HT-29 (cell line): ENCODE measurements around the gene CSTPP1. TPM values are rescaled to one million over a fixed set of nuclear protein-coding genes. Genes with fewer than 3 reads are reported as not detected.
"Not testable (repeated sequence)": the region's sequence is repeated elsewhere in the genome, so short reads cannot be mapped to it uniquely, and the experiment has no call there.

Source experiments
- DNase-seq: peaks from one replicate; pipeline ENCODE4 v3.0.0-alpha.2; 2015; ENCODE audit warnings: low spot score
- total RNA-seq: library from RNA; depleted of rRNA; stranded (reverse); fragments of >200 nt; shearing (Covaris generic); gene quantifications from 2 replicates; pipeline ENCODE4 v1.2.3, GENCODE V29; 2014

CSTPP1 gene
- total RNA-seq, 1 experiment from 2014 or later, result 61.6 TPM

- DNase-seq, result no peak
These were observed 107.6 kb downstream of the CSTPP1 start for GRCh38 chr11:47044119-47044518.

DNA sequence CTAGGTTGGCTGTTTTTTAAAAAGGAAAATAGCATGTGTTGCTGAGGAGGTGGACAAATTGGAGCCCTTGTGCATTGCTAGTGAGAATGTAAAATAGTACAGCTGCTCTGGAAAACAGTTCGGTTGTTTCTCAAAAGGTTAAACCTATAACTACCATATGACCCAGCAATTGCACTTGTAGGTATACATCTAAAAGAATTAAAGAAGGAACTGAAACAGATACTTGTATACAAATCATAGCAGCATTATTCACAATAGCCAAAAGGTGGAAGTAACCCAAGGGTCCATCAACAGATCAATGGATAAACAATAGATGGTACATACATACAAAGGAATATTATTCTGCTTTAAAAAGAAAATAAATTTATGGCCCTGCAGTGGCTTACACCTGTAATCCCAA is 111.4 kb downstream of the CSTPP1 start:
- DNase-seq, result no peak

GRCh38 chr11:47050284-47050683 is 113.7 kb downstream of the CSTPP1 start:
- no peak for DNase-seq

GRCh38 chr11:47051217-47051616 is 114.7 kb downstream of the CSTPP1 start:
- no peak for DNase-seq

GRCh38 chr11:47052165-47052564 is 115.6 kb downstream of the CSTPP1 start:
- no peak for DNase-seq

- DNase-seq, result no peak
These were observed 116.0 kb downstream of the CSTPP1 start for GRCh38 chr11:47052576-47052975.

- DNase-seq, result no peak
These were observed 119.0 kb downstream of the CSTPP1 start for GRCh38 chr11:47055534-47055933.

DNA sequence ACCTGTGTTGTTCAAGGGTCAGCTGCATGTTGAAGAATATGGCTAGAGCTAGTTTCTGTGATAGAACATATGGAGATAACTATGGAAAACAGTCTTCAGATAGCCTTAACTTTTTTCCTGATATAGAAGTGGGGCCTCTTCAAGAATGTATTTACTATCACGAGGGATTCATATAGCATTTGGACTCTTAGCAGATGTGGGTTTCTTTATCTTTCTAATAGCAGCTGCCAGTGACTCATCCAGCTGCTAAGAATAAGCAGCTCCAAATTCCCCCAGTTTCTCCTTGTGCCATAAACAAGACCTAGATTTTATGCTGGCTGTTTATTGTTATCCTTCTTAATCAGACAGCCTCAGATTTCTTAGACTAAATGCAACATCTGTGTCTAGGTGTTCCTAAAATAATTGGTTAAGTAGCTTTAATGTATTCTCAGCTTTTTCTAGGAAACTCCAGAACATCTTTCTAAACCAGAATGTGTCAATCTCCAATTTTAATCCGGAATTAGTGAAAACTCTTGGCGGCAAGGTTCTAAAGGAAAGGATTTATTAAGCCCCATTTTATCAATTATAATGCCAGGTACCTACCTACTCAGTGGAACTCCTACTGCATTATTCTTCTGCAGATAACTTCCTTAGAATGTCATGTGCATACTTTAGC is 119.8 kb downstream of the CSTPP1 start:
- no peak for DNase-seq

DNA sequence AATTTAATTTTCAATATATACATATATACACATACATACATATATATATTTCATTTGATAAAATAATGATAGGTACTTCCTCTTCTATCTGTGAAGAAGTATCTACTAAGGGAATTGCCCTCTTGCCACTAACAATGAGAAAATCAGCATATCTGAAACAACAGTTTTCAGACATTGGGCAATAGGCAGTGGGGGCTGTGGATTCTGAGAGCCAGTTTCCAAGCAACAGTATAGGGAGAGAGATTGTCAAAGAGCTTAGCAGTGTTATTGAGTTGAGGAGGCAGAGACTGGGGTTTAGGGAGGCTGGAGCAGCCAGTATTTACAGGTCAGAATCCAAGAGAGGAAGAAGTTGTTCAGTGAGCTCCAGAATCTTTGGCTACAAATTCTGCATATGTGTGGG is 120.8 kb downstream of the CSTPP1 start:
- no peak for DNase-seq

DNA sequence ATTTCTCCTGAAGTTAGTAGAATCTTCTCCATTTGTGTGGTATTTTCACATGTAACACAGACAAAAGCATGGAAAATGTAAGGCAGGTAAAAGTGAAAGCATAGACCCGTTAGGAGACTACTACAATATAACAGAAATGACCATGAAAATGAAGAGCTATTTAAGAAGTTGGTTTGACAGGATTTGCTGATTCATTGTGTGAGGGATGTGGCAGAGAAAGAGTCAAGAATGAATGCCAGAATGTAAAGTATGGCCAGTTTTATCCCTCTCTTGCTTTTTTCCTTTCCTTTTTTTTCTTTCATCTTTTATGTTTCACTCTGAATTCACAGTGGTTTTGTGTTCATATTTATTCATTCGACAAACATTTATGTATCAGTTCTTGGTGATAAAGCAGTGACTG is 124.2 kb downstream of the CSTPP1 start:
- no peak for DNase-seq

- no peak for DNase-seq
These were observed 125.0 kb downstream of the CSTPP1 start for GRCh38 chr11:47061429-47062178.

GRCh38 chr11:47062736-47063135 is 126.2 kb downstream of the CSTPP1 start:
- no peak for DNase-seq

GRCh38 chr11:47067401-47067800 is 130.8 kb downstream of the CSTPP1 start:
- no peak for DNase-seq

- no peak for DNase-seq
These were observed 134.2 kb downstream of the CSTPP1 start for GRCh38 chr11:47070769-47071168.

DNA sequence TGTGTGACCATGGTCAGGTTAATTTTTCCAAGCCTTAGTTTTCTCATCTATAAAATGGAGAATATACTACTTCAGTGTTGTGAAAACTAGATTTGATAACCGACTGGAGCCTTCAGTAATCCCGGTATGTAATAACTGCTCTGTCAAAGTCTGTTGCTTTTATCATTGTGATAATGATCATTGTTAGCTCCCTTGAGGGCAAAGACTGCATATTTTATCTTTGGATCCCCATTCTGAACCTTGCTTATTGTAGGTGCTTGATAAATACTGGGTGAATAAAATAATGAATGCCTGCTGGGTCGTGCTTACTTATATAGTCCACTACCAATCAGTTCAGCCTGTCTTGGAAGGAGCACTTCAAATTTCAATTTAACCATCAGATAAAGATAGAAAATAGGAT is 134.8 kb downstream of the CSTPP1 start:
- no peak for DNase-seq

DNA sequence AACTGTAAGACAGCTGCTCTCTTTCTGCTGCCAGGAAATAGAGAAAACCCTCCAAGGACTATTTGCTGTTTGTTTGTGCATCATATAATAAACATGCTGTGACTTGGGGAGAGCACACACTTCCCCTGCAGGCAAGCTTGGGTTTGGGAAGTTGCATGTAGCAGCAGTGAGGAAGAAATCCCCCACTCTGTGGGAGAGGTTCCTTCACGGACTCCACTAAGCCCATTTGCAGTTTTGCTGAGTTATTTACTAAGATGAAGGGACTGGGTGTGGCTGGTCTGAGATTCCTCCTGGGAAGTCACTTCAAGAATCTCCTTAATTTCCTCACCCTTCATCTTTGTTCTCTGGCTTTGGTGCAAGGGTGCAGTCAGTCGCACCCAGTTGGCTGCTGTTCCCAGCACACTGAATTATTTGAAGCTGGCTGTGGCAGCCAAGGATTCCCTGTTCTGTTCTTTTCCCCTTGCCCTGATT is 135.3 kb downstream of the CSTPP1 start:
- DNase-seq, result no peak

DNA sequence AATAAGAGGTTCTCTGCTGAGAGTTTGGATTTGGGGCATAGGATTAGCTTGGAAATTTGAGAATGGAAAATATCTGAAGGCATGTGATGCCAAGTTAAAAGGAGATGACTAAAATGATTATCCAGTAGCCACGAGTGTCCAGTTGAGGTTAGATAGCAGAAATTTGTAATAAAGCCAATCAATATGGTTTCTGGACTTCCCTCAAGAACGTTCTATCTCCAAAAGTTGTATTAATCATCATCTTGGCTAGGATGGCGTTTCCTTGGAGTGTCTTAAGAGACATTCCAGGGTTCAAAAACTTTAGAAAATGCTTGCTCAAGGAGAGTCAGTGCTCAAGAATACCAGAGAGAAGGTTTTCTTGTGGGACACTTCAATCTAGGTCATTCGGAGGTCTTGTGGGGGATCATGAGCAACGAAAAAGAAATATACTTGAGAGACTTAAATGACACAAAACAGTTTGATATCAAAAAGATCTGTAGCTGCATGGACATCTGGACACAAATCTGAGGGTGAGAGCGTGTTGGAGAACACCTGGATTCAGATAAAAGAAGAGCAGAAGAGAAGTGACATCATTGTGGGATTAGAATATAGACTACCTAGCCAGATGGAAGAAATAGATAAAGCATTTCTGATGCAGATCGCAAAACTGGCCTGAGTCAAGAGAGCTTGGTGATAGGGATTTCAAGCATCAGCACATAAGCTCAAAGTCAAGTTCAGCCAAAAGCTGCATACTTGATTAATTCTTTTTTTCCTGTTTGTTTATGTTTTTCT is 142.4 kb downstream of the CSTPP1 start:
- no peak for DNase-seq

- DNase-seq, result not testable (repeated sequence)
These were observed 144.2 kb downstream of the CSTPP1 start for GRCh38 chr11:47080775-47081174.

DNA sequence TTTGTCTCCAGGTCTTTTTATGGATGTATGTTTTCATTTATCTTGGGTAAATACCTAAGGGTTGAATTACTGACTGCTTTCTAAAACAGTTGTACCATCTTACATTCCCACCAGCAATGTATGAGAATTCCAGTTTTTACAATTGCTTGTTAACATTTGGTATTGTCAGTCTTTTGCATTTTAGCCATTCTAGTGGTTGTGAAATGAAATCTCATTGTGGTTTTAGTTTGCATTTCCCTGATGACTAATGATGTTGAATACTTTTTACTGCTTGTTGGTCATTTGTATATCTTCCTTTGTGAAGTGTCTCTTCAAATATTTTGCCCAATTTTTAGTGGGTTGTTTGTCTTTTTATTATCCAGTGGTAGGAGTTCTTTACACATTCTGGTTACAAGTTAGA is 147.4 kb downstream of the CSTPP1 start:
- no peak for DNase-seq

DNA sequence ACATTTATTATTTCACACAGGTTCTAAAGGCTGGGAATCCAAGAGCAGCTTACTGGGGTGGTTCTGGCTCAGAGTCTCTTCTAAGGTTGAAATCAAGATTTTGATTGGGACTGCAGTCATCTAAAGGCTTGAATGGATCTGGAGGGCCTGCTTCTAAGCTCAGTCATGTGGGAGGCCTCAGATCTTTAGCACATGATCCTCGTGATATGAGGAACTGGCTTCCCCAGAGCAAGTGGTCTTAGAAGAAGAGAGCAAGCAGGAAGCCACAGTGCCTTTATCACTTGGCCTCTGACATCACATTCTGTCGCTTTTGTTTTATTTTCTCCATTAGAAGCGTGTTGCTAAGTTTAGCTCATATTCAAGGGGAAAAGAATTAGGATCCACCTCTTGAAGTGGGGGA is 151.2 kb downstream of the CSTPP1 start:
- DNase-seq, result no peak

GRCh38 chr11:47093541-47093940 is 157.0 kb downstream of the CSTPP1 start:
- DNase-seq, result no peak

DNA sequence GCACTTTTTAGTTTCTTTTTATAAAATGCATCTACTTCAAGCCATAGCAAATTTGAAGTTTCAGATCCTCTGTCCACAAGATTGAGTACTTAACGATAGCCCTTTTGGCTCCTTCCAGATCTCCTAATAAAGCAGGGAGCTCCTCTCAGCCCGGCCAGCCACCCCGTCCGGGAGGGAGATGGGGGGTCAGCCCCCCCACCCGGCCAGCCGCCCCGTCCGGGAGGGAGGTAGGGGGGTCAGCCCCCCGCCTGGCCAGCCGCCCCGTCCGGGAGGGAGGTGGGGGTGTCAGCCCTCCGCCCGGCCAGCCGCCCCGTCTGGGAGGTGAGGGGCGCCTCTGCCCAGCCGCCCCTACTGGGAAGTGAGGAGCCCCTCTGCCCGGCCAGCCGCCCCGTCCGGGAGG is 160.3 kb downstream of the CSTPP1 start:
- DNase-seq, result not testable (repeated sequence)
